ENCODE data around the gene SF3B5. TPM values are rescaled to one million over a fixed set of nuclear protein-coding genes. Genes with fewer than 3 reads are reported as not detected.

Gene SF3B5
- total RNA-seq, 2 experiments from 2014 or later, result 113 to 124 TPM

GRCh38 chr6:144103026-144103563 is 7.7 kb upstream of the SF3B5 start:
- Histone ChIP-seq H3K4me1 (ENCODE audit: insufficient read depth, low read length) (no peaks in the 10 kb centered on the region), H3K27me3 (ENCODE audit: control insufficient read depth in 1 of 2, insufficient read depth in 2 of 2, low read length in 2 of 2) (no peaks in the 10 kb centered on the region), H3K27ac (ENCODE audit: low read depth in 1 of 2, low read length in 2 of 2) (no peak overlapping the region), H3K36me3 (ENCODE audit: insufficient read depth, low read length) (no peaks in the 10 kb centered on the region), H3K9me3 (ENCODE audit: control insufficient read depth in 1 of 2, insufficient read depth in 1 of 2, low read length in 2 of 2) (no peaks in the 10 kb centered on the region), H3K4me3 (ENCODE audit: low read length) (no peak overlapping the region)
- DNase-seq (no peak), ATAC-seq (ENCODE audit: poor library complexity) (no peak)
- intact Hi-C loops (cut with DNase I, micrococcal nuclease), result loop anchor here in 1 of 2 experiments (10.0 kb wide), 1 partner anchor 1532 kb away; no protein-coding TSS in a partner anchor
- no peak for TF ChIP-seq CTCF (IDR thresholded peaks at IDR 0.05)
- H3K4me1 Mint-ChIP-seq (ENCODE audit: low read depth), result peaks cover 4% of the 10 kb centered on the region
- ChIA-PET POLR2A (no interaction called here), CTCF (interaction anchor here (0.7 to 2.3 kb wide), 4 partner anchors 116 to 1308 kb away, joined by 3 to 7 read pairs (median 4); no protein-coding TSS in a partner anchor)
- H3K9me3 Mint-ChIP-seq, result no peaks in the 10 kb centered on the region
- H3K36me3 Mint-ChIP-seq (ENCODE audit: low read depth), result no peaks in the 10 kb centered on the region
- H3K27me3 Mint-ChIP-seq, result no peaks in the 10 kb centered on the region
- no peak overlapping the region for H3K27ac Mint-ChIP-seq
- H3K4me3 Mint-ChIP-seq, result no peak overlapping the region

- no peak for ATAC-seq (ENCODE audit: poor library complexity)
- no peak for DNase-seq
- Mint-ChIP-seq H3K4me3 (no peak overlapping the region), H3K9me3 (no peaks in the 10 kb centered on the region), H3K27ac (no peak overlapping the region), H3K27me3 (no peaks in the 10 kb centered on the region), H3K36me3 (ENCODE audit: low read depth) (peaks cover 13% of the 10 kb centered on the region), H3K4me1 (ENCODE audit: low read depth) (peaks cover 24% of the 10 kb centered on the region)
- Histone ChIP-seq H3K36me3 (ENCODE audit: insufficient read depth, low read length) (no peaks in the 10 kb centered on the region), H3K27me3 (ENCODE audit: control insufficient read depth in 1 of 2, insufficient read depth in 2 of 2, low read length in 2 of 2) (no peaks in the 10 kb centered on the region), H3K4me1 (ENCODE audit: insufficient read depth, low read length) (peaks cover 18% of the 10 kb centered on the region), H3K9me3 (ENCODE audit: control insufficient read depth in 1 of 2, insufficient read depth in 1 of 2, low read length in 2 of 2) (no peaks in the 10 kb centered on the region), H3K4me3 (ENCODE audit: low read length) (no peak overlapping the region), H3K27ac (ENCODE audit: low read depth in 1 of 2, low read length in 2 of 2) (no peak overlapping the region)
- ChIA-PET CTCF (no interaction called here), POLR2A (no interaction called here)
- intact Hi-C loops (cut with DNase I, micrococcal nuclease), result loop anchor here (5.0 to 10.0 kb wide), 6 partner anchors 243 to 1954 kb away; partner anchors contain the start of genes FBXO30 (in 1 of the 2), LTV1 (in 1 of the 2), NMBR (in 1 of the 2) and VTA1 (in 1 of the 2)
- TF ChIP-seq CTCF (IDR thresholded peaks at IDR 0.05), result no peak
These were observed 3.6 kb upstream of the SF3B5 start for GRCh38 chr6:144098993-144099392.

GRCh38 chr6:144094731-144095133 is 641 bp downstream of the SF3B5 start:
- Mint-ChIP-seq H3K9me3 (no peaks in the 10 kb centered on the region), H3K4me3 (peak overlapping the region; percentile 98), H3K36me3 (ENCODE audit: low read depth) (peaks cover 15% of the 10 kb centered on the region), H3K27me3 (no peaks in the 10 kb centered on the region), H3K4me1 (ENCODE audit: low read depth) (peaks cover 30% of the 10 kb centered on the region), H3K27ac (peak overlapping the region; percentile 96)
- H3K27ac ChIP-seq (ENCODE audit: low read depth in 1 of 2, low read length in 2 of 2), result peak overlapping the region; percentile 84 to 94
- ChIA-PET CTCF (interaction anchor here (1.2 kb wide), 1 partner anchor 379 kb away, joined by 3 read pairs; no protein-coding TSS in a partner anchor), POLR2A (interaction anchor here (0.7 to 5.8 kb wide), 11 partner anchors 31 to 644 kb away, joined by 3 to 66 read pairs (median 6); partner anchors contain the start of genes ADAT2, LTV1, PEX3 and STX11)
- H3K4me1 ChIP-seq (ENCODE audit: insufficient read depth, low read length), result peaks cover 24% of the 10 kb centered on the region
- ATAC-seq (ENCODE audit: poor library complexity) (no peak), DNase-seq (peak in 2 of 14 experiments; percentile 2 to 36)
- H3K4me3 ChIP-seq (ENCODE audit: low read length), result peak overlapping the region; percentile 83
- intact Hi-C loops (cut with DNase I, micrococcal nuclease), result loop anchor here (1.0 to 10.0 kb wide), 10 partner anchors 30 to 1950 kb away; partner anchors contain the start of genes FBXO30 (in 1 of the 2), LTV1 (in 1 of the 2), NMBR (in 1 of the 2) and VTA1 (in 1 of the 2)
- no peak for TF ChIP-seq CTCF (IDR thresholded peaks at IDR 0.05)
- no peaks in the 10 kb centered on the region for H3K27me3 ChIP-seq (ENCODE audit: control insufficient read depth in 1 of 2, insufficient read depth in 2 of 2, low read length in 2 of 2)
- no peaks in the 10 kb centered on the region for H3K9me3 ChIP-seq (ENCODE audit: control insufficient read depth in 1 of 2, insufficient read depth in 1 of 2, low read length in 2 of 2)
- H3K36me3 ChIP-seq (ENCODE audit: insufficient read depth, low read length), result peaks cover 4% of the 10 kb centered on the region
